ENCODE data around the gene NCOA5. TPM values are rescaled to one million over a fixed set of nuclear protein-coding genes. Genes with fewer than 3 reads are reported as not detected.

The NCOA5 gene
- total and polyA plus RNA-seq, 3 donors from 2014 or later: 55.6 to 66.2 (median 64.0) TPM

DNA sequence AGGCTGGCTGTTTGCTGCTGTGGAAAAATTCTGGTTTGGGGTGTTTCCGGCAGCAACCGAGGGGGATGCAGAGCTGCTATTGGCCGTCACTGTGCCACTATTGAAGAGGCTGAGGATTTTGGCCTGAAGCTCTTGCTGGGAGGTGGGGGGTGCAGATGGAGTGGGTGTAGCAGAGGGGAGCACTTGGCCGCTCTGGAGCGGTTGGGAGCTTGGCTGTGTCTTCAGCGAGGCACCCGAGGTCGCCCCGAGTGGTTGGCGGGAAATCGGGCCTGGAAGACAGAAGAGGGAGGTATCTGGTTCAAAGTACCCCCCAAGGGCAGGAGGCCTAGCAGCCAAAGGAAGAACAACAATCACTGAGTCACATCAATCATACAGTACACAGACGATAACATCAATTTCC lies 27.1 kb downstream of the NCOA5 start:
- Histone ChIP-seq H3K9me3 (no peaks in the 10 kb centered on the region), H3K27ac (no peak overlapping the region), H3K4me3 (no peak overlapping the region), H3K4me1 (peaks cover 16% of the 10 kb centered on the region), H3K36me3 (ENCODE audit: low read depth, missing control alignments) (no peaks in the 10 kb centered on the region), H3K27me3 (no peaks in the 10 kb centered on the region)
- 89% methylated on average over 4 to 12 of the region's 12 CpGs for WGBS, 2 donors
- intact Hi-C loops (cut with DNase I; ENCODE audit: low total_unique reads): no loop called here
- TF ChIP-seq, protein P1, sequence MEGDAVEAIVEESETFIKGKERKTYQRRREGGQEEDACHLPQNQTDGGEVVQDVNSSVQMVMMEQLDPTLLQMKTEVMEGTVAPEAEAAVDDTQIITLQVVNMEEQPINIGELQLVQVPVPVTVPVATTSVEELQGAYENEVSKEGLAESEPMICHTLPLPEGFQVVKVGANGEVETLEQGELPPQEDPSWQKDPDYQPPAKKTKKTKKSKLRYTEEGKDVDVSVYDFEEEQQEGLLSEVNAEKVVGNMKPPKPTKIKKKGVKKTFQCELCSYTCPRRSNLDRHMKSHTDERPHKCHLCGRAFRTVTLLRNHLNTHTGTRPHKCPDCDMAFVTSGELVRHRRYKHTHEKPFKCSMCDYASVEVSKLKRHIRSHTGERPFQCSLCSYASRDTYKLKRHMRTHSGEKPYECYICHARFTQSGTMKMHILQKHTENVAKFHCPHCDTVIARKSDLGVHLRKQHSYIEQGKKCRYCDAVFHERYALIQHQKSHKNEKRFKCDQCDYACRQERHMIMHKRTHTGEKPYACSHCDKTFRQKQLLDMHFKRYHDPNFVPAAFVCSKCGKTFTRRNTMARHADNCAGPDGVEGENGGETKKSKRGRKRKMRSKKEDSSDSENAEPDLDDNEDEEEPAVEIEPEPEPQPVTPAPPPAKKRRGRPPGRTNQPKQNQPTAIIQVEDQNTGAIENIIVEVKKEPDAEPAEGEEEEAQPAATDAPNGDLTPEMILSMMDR (IDR thresholded peaks at IDR 0.05): no peak
- no peak for TF ChIP-seq POLR2A (IDR thresholded peaks at IDR 0.05)
- DNase-seq: no peak

DNA sequence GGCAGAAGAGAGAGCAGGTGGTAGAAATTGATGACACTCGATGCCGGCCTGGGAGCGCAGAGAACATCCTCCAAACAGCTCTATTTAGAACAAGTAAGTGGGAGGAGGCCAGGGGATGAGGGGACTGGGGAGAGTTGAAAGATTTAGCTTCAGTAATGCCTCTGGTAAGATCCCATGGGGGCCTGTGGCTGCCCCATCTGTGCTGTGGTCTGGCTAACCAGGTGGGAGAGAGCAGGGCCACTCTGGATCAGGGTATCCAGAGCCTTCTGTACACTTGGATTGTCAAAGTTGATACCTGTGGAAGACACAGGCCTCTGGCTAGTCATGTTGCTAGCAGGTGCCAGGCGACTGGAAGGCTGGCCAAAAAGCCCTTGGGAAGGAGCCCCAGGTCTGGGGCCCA lies 27.6 kb downstream of the NCOA5 start:
- Histone ChIP-seq H3K36me3 (ENCODE audit: low read depth, missing control alignments) (no peaks in the 10 kb centered on the region), H3K4me3 (no peak overlapping the region), H3K9me3 (no peaks in the 10 kb centered on the region), H3K4me1 (peaks cover 16% of the 10 kb centered on the region), H3K27me3 (no peaks in the 10 kb centered on the region), H3K27ac (no peak overlapping the region)
- no peak for DNase-seq
- WGBS, 2 donors: 87 to 95% methylated on average over 4 of the region's 4 CpGs
- TF ChIP-seq, protein P1 (IDR thresholded peaks at IDR 0.05): no peak
- intact Hi-C loops (cut with DNase I; ENCODE audit: low total_unique reads): no loop called here

DNA sequence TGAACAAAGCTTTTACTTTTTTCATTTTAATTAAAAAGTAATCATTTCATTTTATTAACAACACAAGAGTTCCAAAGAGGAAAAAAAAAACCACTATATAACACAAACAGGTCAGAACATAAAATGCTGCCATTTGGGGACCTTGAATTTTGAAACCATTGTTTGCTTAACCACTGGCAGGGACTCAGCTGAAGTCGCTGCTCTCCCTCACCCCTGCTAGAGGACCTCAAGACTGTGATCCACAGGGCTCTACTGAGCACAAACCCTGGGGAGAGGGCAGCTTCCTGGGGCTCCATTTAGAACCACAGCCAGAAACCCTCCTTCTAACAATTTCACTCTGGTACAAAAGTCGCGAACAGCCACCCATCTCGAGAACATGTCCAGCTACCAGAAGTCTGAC lies 28.8 kb downstream of the NCOA5 start:
- WGBS, 2 donors: 78 to 81% methylated on average over 4 of the region's 4 CpGs
- intact Hi-C loops (cut with DNase I; ENCODE audit: low total_unique reads): no loop called here
- Histone ChIP-seq H3K36me3 (ENCODE audit: low read depth, missing control alignments) (no peaks in the 10 kb centered on the region), H3K4me1 (peaks cover 16% of the 10 kb centered on the region), H3K9me3 (no peaks in the 10 kb centered on the region), H3K4me3 (no peak overlapping the region), H3K27ac (no peak overlapping the region), H3K27me3 (no peaks in the 10 kb centered on the region)
- no peak for DNase-seq
- no peak for TF ChIP-seq POLR2A (IDR thresholded peaks at IDR 0.05)
- TF ChIP-seq, protein P1 (IDR thresholded peaks at IDR 0.05): no peak

DNA sequence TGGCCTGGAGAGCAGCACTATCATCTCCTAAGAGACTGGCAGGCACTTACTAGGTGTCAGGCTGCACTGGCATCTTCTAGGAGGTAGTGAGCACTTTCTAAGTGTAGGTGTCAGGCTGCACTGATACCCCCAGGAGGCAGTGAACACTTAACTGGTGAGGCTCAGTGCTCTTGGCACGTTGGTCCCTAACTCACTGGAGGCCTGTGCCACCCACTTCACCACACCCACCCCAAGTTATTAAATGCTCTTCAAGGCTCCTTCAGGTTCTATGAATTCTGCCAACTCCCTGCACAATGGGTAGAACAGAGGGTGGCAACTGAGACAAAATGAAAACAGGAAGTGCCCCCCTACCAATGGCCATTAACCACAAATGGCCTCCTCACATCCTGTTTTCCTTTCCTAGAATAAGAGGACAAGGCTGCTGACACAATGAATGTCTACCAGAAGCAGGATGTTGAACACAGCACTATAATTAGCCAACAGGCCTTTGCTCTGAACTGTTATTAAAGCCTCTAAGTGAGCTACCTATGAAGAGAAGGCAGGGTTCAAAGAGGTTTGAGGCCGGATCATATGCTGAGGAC lies 29.4 kb downstream of the NCOA5 start:
- no peaks in the 10 kb centered on the region for H3K9me3 ChIP-seq
- no peaks in the 10 kb centered on the region for H3K36me3 ChIP-seq (ENCODE audit: low read depth, missing control alignments)
- intact Hi-C loops (cut with DNase I; ENCODE audit: low total_unique reads): no loop called here
- no peak overlapping the region for H3K27ac ChIP-seq
- no peaks in the 10 kb centered on the region for H3K27me3 ChIP-seq
- TF ChIP-seq, protein P1 (IDR thresholded peaks at IDR 0.05): no peak
- TF ChIP-seq POLR2A (IDR thresholded peaks at IDR 0.05): no peak
- no peak for DNase-seq
- H3K4me3 ChIP-seq: no peak overlapping the region
- WGBS, 2 donors: 77 to 80% methylated on average over 2 of the region's 2 CpGs
- H3K4me1 ChIP-seq: peaks cover 16% of the 10 kb centered on the region

DNA sequence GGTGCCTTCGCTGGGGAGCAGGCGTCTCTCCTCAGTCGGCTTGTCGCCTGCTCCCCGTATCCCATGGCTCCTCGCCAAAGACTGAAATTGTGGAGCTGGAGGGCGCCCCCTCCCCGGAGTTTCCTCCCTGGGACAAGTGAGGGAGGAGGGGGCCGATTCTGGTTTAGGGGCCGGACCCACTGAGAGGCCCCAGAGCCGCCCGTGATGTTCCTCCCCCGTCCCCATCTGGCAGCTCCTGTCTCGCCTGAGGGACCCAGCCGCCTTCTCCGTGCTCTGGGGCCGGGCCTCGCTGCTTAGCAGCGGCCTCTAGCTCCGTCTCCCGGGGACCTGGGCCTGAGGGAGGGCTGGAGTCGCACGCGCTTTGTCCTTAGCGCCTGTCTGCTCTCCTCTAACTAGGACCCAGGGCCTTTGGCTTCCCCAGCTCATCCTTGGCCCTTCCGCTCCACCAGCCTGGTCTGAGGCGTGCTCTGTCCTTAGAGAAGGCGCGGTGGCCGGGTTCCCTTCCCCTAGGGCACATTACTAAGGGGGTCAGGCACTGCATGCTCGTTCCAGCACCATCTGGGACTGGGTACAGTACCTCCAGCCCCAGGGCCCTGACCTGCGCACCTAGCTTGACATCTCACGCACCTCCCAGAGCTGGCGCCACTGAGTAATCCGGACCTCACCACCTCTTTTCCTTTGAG lies 31.0 kb downstream of the NCOA5 start:
- Histone ChIP-seq H3K27ac (no peak overlapping the region), H3K4me1 (peaks cover 16% of the 10 kb centered on the region), H3K36me3 (ENCODE audit: low read depth, missing control alignments) (no peaks in the 10 kb centered on the region), H3K27me3 (no peaks in the 10 kb centered on the region), H3K4me3 (peak overlapping the region in 1 of 2 donors; percentile 20), H3K9me3 (no peaks in the 10 kb centered on the region)
- no peak for DNase-seq
- 16 to 38% methylated on average over 25 to 33 of the region's 35 CpGs for WGBS, 2 donors
- intact Hi-C loops (cut with DNase I; ENCODE audit: low total_unique reads): no loop called here
- no peak for TF ChIP-seq POLR2A (IDR thresholded peaks at IDR 0.05)
- TF ChIP-seq, protein P1 (IDR thresholded peaks at IDR 0.05): no peak
